ENCODE measurements around the gene TNKS1BP1. TPM values are rescaled to one million over a fixed set of nuclear protein-coding genes. Genes with fewer than 3 reads are reported as not detected.

Gene TNKS1BP1
- total and polyA plus RNA-seq, 2 of the 8 experiments (the other 6 are each of a cell fraction or from before 2014, with no cell fraction given) = 50.0 to 122 TPM

DNA sequence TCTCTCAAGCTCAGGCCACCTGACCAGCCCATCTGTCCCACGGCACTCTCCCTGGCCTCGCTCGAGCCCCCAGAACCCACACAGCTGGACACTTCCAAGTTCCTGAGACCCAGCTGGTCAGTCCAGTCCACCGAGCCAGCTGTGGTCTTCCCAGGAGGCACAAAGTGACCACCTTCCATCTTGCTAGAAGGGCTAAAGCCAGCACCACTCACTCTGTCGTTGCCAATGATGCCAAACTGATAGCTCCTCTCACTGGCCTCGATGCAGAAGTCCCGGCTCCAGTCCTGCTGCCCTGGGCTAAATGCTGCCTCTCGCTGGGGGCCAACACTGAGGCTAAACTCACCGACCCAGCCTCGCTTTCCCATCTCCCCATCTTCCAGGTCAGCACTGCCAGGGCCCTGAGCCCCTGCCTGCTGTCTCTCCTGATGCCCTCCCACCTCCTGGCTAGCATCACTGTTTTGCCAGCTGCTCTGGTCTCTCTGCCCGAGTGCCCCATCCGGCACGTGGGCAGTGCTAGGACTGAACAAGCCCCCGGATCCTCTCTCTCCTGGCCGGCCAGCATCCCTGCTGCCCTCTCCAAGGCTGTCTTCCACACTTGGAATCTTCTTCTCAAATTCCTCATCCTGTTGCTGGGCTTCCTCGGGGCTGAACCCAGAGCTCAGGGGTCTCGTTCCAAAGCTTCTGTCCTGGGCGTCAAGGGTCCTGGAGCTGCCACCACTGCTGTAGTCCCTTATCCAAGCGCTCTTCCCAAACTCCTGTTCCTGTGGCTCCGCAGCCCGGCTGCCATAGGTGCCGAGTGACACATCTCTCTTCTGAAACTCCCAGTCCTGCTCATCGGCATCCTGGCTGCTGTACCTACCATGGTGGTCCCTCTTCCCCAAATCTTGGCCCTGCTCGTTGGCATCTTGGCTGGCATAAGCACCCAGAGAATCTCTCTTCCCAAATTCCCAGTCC is 15.4 kb downstream of the TNKS1BP1 start:
- H3K4me1 ChIP-seq (replicated peaks in 1 of 4; ENCODE audit: control insufficient read depth in 3 of 4, insufficient read depth in 4 of 4, low read length in 3 of 4) = peaks cover 10 to 25% (median 20%) of the 10 kb centered on the region in 4 experiments
- POLR2A ChIA-PET (ENCODE audit: partially characterized antibody) = interaction anchor here (1.4 to 45.7 kb wide), 5 partner anchors 2 to 55 kb away, joined by 3 to 1279 read pairs (median 10); partner anchors contain the start of genes P2RX3, SSRP1 and TNKS1BP1
- H2BK120ac ChIP-seq (replicated peaks; ENCODE audit: low read depth, low read length) = no peak overlapping the region
- WGBS, 2 experiments (ENCODE audit: extremely low coverage in 1 of 2, insufficient coverage in 1 of 2, insufficient read length in 1 of 2, insufficient replicate concordance in 2 of 2, low coverage in 1 of 2, low lambda C conversion rate in 2 of 2, missing lambda C conversion rate in 1 of 2) = 92% methylated on average over 24 of the region's 24 CpGs; no CpG with 5 or more reads in 1 of the 2 experiments
- no peak overlapping the region for H2BK12ac ChIP-seq (ENCODE audit: low read depth, low read length)
- H4K91ac ChIP-seq (replicated peaks; ENCODE audit: insufficient read length, low read length) = no peak overlapping the region
- H3K4me2 ChIP-seq (ENCODE audit: insufficient read depth in 1 of 2, low read depth in 2 of 2, low read length in 2 of 2) = no peak overlapping the region
- H4K5ac ChIP-seq (ENCODE audit: insufficient read length, low read depth, low read length) = no peak overlapping the region
- peaks cover 0 to 58% of the 10 kb centered on the region in 2 experiments; a peak in 2 of 4 replicates for H3K79me2 ChIP-seq (ENCODE audit: control insufficient read depth in 1 of 2, insufficient read depth in 2 of 2, low read length in 2 of 2)
- H3K27ac ChIP-seq (ENCODE audit: low read depth, low read length) = 0 out of 2 replicates have a peak overlapping the region, but pooled peaks have one; percentile 12
- H4K20me1 ChIP-seq (replicated peaks in 1 of 2; ENCODE audit: control insufficient read depth in 1 of 2, insufficient read depth in 2 of 2, low read length in 2 of 2) = peaks cover 6 to 11% of the 10 kb centered on the region in 2 experiments
- H3K9ac ChIP-seq (replicated peaks in 1 of 4; ENCODE audit: extremely low read depth in 1 of 4, low read depth in 3 of 4, low read length in 3 of 4) = no peak overlapping the region
- H2BK5ac ChIP-seq (ENCODE audit: low read depth, low read length) = no peak overlapping the region
- H3K9me3 ChIP-seq (ENCODE audit: insufficient read depth in 2 of 2, low read depth in 1 of 2, low read length in 1 of 2) = no peaks in the 10 kb centered on the region
- no peak overlapping the region for H3K14ac ChIP-seq (ENCODE audit: insufficient read length)
- H3K4ac ChIP-seq (replicated peaks; ENCODE audit: insufficient read length, low read depth, low read length) = no peak overlapping the region
- no peak overlapping the region for H3K18ac ChIP-seq (ENCODE audit: extremely low read depth, low read length)
- no peak overlapping the region for H3K56ac ChIP-seq (replicated peaks; ENCODE audit: insufficient read length, low read depth, low read length)
- DNase-seq (ENCODE audit: low read depth in 1 of 2, low spot score in 2 of 2) = no peak
- no peaks in the 10 kb centered on the region for H3K27me3 ChIP-seq (replicated peaks in 1 of 4; ENCODE audit: control insufficient read depth in 3 of 4, extremely low read depth in 1 of 4, insufficient read depth in 3 of 4, low read length in 3 of 4)
- no peak overlapping the region for H2BK15ac ChIP-seq (ENCODE audit: low read length)
- peaks cover 4% of the 10 kb centered on the region; the same call in 1 of the 2 replicates for H3K23me2 ChIP-seq (ENCODE audit: low read depth, low read length)
- no peak for FAIRE-seq
- peaks cover 26% of the 10 kb centered on the region for H3K79me1 ChIP-seq (ENCODE audit: low read depth, low read length)
- peaks cover 9 to 61% (median 33%) of the 10 kb centered on the region in 4 experiments for H3K36me3 ChIP-seq (ENCODE audit: control insufficient read depth in 2 of 4, insufficient read depth in 4 of 4, low read length in 3 of 4)
- no peak overlapping the region for H2AK5ac ChIP-seq (ENCODE audit: low read depth, low read length)
- H4K8ac ChIP-seq (ENCODE audit: extremely low read depth, insufficient read depth, low read length) = no peak overlapping the region
- CTCF ChIA-PET (ENCODE audit: partially characterized antibody) = interaction anchor here (0.9 to 3.0 kb wide), 3 partner anchors 12 to 1197 kb away, joined by 3 to 15 read pairs (median 3); no protein-coding TSS in a partner anchor
- no peak overlapping the region for H3K4me3 ChIP-seq (ENCODE audit: extremely low read depth in 1 of 4, insufficient read depth in 2 of 4, low read depth in 3 of 4, low read length in 4 of 4)
- H2BK20ac ChIP-seq (ENCODE audit: low read length) = no peak overlapping the region
- H2AFZ ChIP-seq (ENCODE audit: low read length) = no peak overlapping the region
- no peak overlapping the region for H3K23ac ChIP-seq (ENCODE audit: insufficient read length)
- TF ChIP-seq SP1 (IDR thresholded peaks at IDR 0.05; ENCODE audit: low read depth, low read length) (no peak), TAF1 (IDR thresholded peaks at IDR 0.05; ENCODE audit: low read depth, low read length) (no peak), FOSL1 (IDR thresholded peaks at IDR 0.05; ENCODE audit: insufficient read depth, low read depth, low read length) (no peak), RFX5 (IDR thresholded peaks at IDR 0.05; ENCODE audit: borderline replicate concordance, low read depth, low read length) (no peak), YY1 (IDR thresholded peaks at IDR 0.05; ENCODE audit: low read depth, low read length) (no peak), SUZ12 (IDR thresholded peaks at IDR 0.05; ENCODE audit: low read length) (no peak), HDAC6 (IDR thresholded peaks at IDR 0.05; ENCODE audit: low read depth, low read length) (no peak), BACH1 (IDR thresholded peaks at IDR 0.05; ENCODE audit: low read length) (no peak), JUND (IDR thresholded peaks at IDR 0.05; ENCODE audit: low read length) (no peak)
- TF ChIP-seq, protein P1, sequence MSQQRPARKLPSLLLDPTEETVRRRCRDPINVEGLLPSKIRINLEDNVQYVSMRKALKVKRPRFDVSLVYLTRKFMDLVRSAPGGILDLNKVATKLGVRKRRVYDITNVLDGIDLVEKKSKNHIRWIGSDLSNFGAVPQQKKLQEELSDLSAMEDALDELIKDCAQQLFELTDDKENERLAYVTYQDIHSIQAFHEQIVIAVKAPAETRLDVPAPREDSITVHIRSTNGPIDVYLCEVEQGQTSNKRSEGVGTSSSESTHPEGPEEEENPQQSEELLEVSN (IDR thresholded peaks at IDR 0.05) = no peak
- TF ChIP-seq, protein P2, sequence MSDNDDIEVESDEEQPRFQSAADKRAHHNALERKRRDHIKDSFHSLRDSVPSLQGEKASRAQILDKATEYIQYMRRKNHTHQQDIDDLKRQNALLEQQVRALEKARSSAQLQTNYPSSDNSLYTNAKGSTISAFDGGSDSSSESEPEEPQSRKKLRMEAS (IDR thresholded peaks at IDR 0.05) = no peak
